ENCODE data around the gene NEURL4.
"Not testable (repeated sequence)": the region's sequence is repeated elsewhere in the genome, so short reads cannot be mapped to it uniquely, and the experiment has no call there.

The NEURL4 gene

GRCh38 chr17:7346761-7347614 is 17.9 kb upstream of the NEURL4 start:
- no peak for DNase-seq

GRCh38 chr17:7343250-7343649 is 14.1 kb upstream of the NEURL4 start:
- no peak for DNase-seq

GRCh38 chr17:7341842-7342241 is 12.7 kb upstream of the NEURL4 start:
- no peak for DNase-seq

- no peak for DNase-seq
Observed at GRCh38 chr17:7340179-7340578, 11.0 kb upstream of the NEURL4 start.

GRCh38 chr17:7337600-7337999 is 8.5 kb upstream of the NEURL4 start:
- DNase-seq, result not testable (repeated sequence)

- no peak for DNase-seq
Observed at GRCh38 chr17:7336240-7337175, 7.4 kb upstream of the NEURL4 start, which contains the start of gene ACAP1. Gene ACAP1 (plus strand): TSS chr17:7336529. CDS start chr17:7336735, 206 bp downstream.

GRCh38 chr17:7335765-7336164 is 6.6 kb upstream of the NEURL4 start:
- DNase-seq, result not testable (repeated sequence)

GRCh38 chr17:7334938-7335538 is 5.9 kb upstream of the NEURL4 start:
- DNase-seq, result no peak

GRCh38 chr17:7332600-7333069 is 3.5 kb upstream of the NEURL4 start:
- not testable (repeated sequence) for DNase-seq

- no peak for DNase-seq
Observed at GRCh38 chr17:7332111-7332510, 3.0 kb upstream of the NEURL4 start.

- no peak for DNase-seq
Observed at GRCh38 chr17:7330638-7331015, 1.5 kb upstream of the NEURL4 start.

- peak; percentile 85 for DNase-seq
Observed at GRCh38 chr17:7329997-7330637, 982 bp upstream of the NEURL4 start.

GRCh38 chr17:7329374-7329996 is 350 bp upstream of the NEURL4 start:
- DNase-seq, result peak; percentile 99

GRCh38 chr17:7328009-7328408 is 1.1 kb downstream of the NEURL4 start:
- DNase-seq, result no peak

GRCh38 chr17:7327501-7327900 is 1.6 kb downstream of the NEURL4 start:
- no peak for DNase-seq

GRCh38 chr17:7327056-7327455 is 2.1 kb downstream of the NEURL4 start:
- DNase-seq, result no peak

- no peak for DNase-seq
Observed at GRCh38 chr17:7326186-7326585, 2.9 kb downstream of the NEURL4 start.

GRCh38 chr17:7325031-7325528 is 4.1 kb downstream of the NEURL4 start:
- DNase-seq, result no peak

GRCh38 chr17:7324438-7324779 is 4.7 kb downstream of the NEURL4 start:
- no peak for DNase-seq

GRCh38 chr17:7323731-7324437 is 5.3 kb downstream of the NEURL4 start:
- peak; percentile 13 for DNase-seq

- DNase-seq, result no peak
Observed at GRCh38 chr17:7322520-7323194, 6.5 kb downstream of the NEURL4 start.
